Right hindlimb (tissue), 1 donor: ENCODE measurements around the gene FAM200A.
"Not testable (repeated sequence)": the region's sequence is repeated elsewhere in the genome, so short reads cannot be mapped to it uniquely, and the experiment has no call there.

Experiments used
- DNase-seq: peaks from one replicate; pipeline ENCODE4 v3.0.0-alpha.2; 2018

The FAM200A gene

GRCh38 chr7:99558306-99559174 is 6.6 kb upstream of the FAM200A start, which contains the start of gene ZNF655:
Gene ZNF655 (plus strand): TSS chr7:99558642. CDS start chr7:99560560, 1,918 bp downstream.
- DNase-seq: peak; percentile 96

GRCh38 chr7:99557940-99558305 is 6.0 kb upstream of the FAM200A start:
- DNase-seq: no peak

GRCh38 chr7:99557196-99557607 is 5.3 kb upstream of the FAM200A start:
- no peak for DNase-seq

GRCh38 chr7:99554939-99555338 is 3.0 kb upstream of the FAM200A start:
- no peak for DNase-seq

- no peak for DNase-seq
Observed at GRCh38 chr7:99553039-99553438, 1.1 kb upstream of the FAM200A start.

- DNase-seq: peak; percentile 20
Observed at GRCh38 chr7:99551334-99551733, 580 bp downstream of the FAM200A start.

- not testable (repeated sequence) for DNase-seq
Observed at GRCh38 chr7:99549545-99549944, 2.4 kb downstream of the FAM200A start.

GRCh38 chr7:99545308-99545707 is 6.6 kb downstream of the FAM200A start:
- DNase-seq: not testable (repeated sequence)

GRCh38 chr7:99543916-99544315 is 8.0 kb downstream of the FAM200A start:
- no peak for DNase-seq

GRCh38 chr7:99543081-99543671 is 8.7 kb downstream of the FAM200A start:
- no peak for DNase-seq

- no peak for DNase-seq
Observed at GRCh38 chr7:99541212-99541611, 10.7 kb downstream of the FAM200A start.

GRCh38 chr7:99540542-99540941 is 11.4 kb downstream of the FAM200A start:
- DNase-seq: no peak

- DNase-seq: no peak
Observed at GRCh38 chr7:99539213-99539811, 12.6 kb downstream of the FAM200A start.

GRCh38 chr7:99535667-99536066 is 16.2 kb downstream of the FAM200A start:
- no peak for DNase-seq

GRCh38 chr7:99531354-99531765 is 20.6 kb downstream of the FAM200A start:
- DNase-seq: no peak

- DNase-seq: no peak
Observed at GRCh38 chr7:99525713-99526440, 26.0 kb downstream of the FAM200A start.

- DNase-seq: no peak
Observed at GRCh38 chr7:99521399-99521798, 30.5 kb downstream of the FAM200A start.

GRCh38 chr7:99514050-99514449 is 37.9 kb downstream of the FAM200A start:
- no peak for DNase-seq

- DNase-seq: no peak
Observed at GRCh38 chr7:99505324-99505662, 46.6 kb downstream of the FAM200A start.

- DNase-seq: peak; percentile 99
Observed at GRCh38 chr7:99504603-99505323, 47.2 kb downstream of the FAM200A start, which contains the start of gene ZKSCAN5. Gene ZKSCAN5 (plus strand): TSS chr7:99504662. CDS start chr7:99506045, 1,383 bp downstream.

GRCh38 chr7:99504281-99504602 is 47.7 kb downstream of the FAM200A start:
- DNase-seq: no peak

GRCh38 chr7:99501236-99501635 is 50.7 kb downstream of the FAM200A start:
- DNase-seq: not testable (repeated sequence)

- no peak for DNase-seq
Observed at GRCh38 chr7:99500637-99501009, 51.3 kb downstream of the FAM200A start.
